Ascending aorta (tissue), 2 donors: Measurements from ENCODE around the gene SLC26A4. TPM values are rescaled to one million over a fixed set of nuclear protein-coding genes. Genes with fewer than 3 reads are reported as not detected.

Experiments used
- DNase-seq, 2 donors: peaks; one replicate each; pipeline ENCODE4 v3.0.0-alpha.2; 2019; ENCODE audit warnings: low spot score in 2 of 2
- H3K27ac ChIP-seq, 2 donors: fragments of 200-600 bp; sonication (generic); one replicate each; pipeline ENCODE4 v1.5.1; 2016 to 2017; ENCODE audit warnings: mild to moderate bottlenecking in 1 of 2
- H3K27me3 ChIP-seq: fragments of 200-600 bp; sonication (generic); one replicate; pipeline ENCODE4 v1.5.1; 2017
- H3K36me3 ChIP-seq, 2 donors: fragments of 200-600 bp; sonication (generic); one replicate each; pipeline ENCODE4 v1.5.1; 2016
- H3K4me1 ChIP-seq, 2 donors: fragments of 200-600 bp; sonication (generic); one replicate each; pipeline ENCODE4 v1.5.1; 2016 to 2017; ENCODE audit warnings: mild to moderate bottlenecking in 1 of 2
- H3K4me3 ChIP-seq, 2 donors: fragments of 200-600 bp; sonication (generic); one replicate each; pipeline ENCODE4 v1.5.1; 2016 to 2017; ENCODE audit warnings: mild to moderate bottlenecking in 1 of 2
- H3K9me3 ChIP-seq, 2 donors: fragments of 200-600 bp; sonication (generic); one replicate each; pipeline ENCODE4 v1.5.1; 2016
- CTCF ChIP-seq, 3 experiments: fragments of 200-600 bp in 2 of 3; fragments of 450-650 bp in 1 of 3; sonication (generic) in 2 of 3; IDR thresholded peaks; one replicate each; pipeline ENCODE4 v1.5.1; 2016 to 2019; ENCODE audit warnings: antibody characterized with exemption in 3 of 3, mild to moderate bottlenecking in 1 of 3, moderate library complexity in 1 of 3
- intact Hi-C: fragments of 100-400 bp; cut with DNase I; formaldehyde crosslinking; loops from one replicate; pipeline ENCODE4 v1.15.1; 2023
- total RNA-seq: library from RNA; depleted of rRNA; stranded (reverse); fragments of >200 nt; gene quantifications from one replicate; pipeline ENCODE4 v1.1.0, GENCODE V29; 2016

The SLC26A4 gene
- total RNA-seq, 1 donor from 2014 or later: 4.7 TPM

GRCh38 chr7:107643407-107643806 is 17.2 kb upstream of the SLC26A4 start:
- no peaks in the 10 kb centered on the region for H3K4me1 ChIP-seq
- H3K36me3 ChIP-seq: no peaks in the 10 kb centered on the region
- no peaks in the 10 kb centered on the region for H3K9me3 ChIP-seq
- H3K27ac ChIP-seq: no peak overlapping the region
- no peak for DNase-seq
- no peak overlapping the region for H3K4me3 ChIP-seq
- no peak for TF ChIP-seq CTCF (IDR thresholded peaks at IDR 0.05)
- H3K27me3 ChIP-seq: no peaks in the 10 kb centered on the region
- intact Hi-C loops: no loop called here

GRCh38 chr7:107643938-107644308 is 16.7 kb upstream of the SLC26A4 start:
- H3K4me1 ChIP-seq: no peaks in the 10 kb centered on the region
- DNase-seq: no peak
- no peak for TF ChIP-seq CTCF (IDR thresholded peaks at IDR 0.05)
- intact Hi-C loops: no loop called here
- no peak overlapping the region for H3K4me3 ChIP-seq
- H3K27ac ChIP-seq: no peak overlapping the region
- no peaks in the 10 kb centered on the region for H3K27me3 ChIP-seq
- H3K36me3 ChIP-seq: no peaks in the 10 kb centered on the region
- no peaks in the 10 kb centered on the region for H3K9me3 ChIP-seq

DNA sequence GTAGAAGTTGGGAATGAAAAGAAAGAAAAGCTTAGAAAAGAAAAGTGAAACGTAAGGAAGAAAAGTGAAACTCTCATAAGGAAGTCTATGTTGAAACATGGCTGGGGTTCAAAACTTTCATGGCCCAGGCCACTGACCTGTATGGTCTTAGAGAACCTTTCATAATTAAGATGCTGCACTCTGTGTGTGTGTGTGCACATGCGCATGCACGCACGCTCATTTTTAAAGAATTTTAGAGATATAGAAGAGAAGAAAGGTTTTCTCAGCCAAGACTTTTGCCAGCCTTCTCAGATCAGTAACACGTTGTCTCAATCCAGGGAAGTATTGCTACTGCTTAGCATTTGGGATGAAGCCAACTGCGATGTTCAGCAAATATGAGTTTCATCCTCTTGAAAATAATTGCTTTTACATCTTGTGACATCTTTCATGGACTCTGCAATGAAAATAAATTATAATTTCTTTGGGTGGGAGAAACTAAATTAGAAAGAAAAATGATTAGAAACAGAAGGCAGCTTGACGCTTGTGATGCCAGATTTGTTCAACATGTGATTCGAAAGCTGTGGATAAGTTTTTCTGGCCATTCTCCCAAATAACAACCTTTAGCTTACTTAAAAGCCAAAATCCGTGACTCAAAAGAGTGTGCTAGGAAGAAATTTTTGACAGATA is 16.2 kb upstream of the SLC26A4 start:
- Histone ChIP-seq H3K27ac (no peak overlapping the region), H3K4me3 (no peak overlapping the region), H3K4me1 (no peaks in the 10 kb centered on the region), H3K9me3 (no peaks in the 10 kb centered on the region), H3K36me3 (no peaks in the 10 kb centered on the region), H3K27me3 (no peaks in the 10 kb centered on the region)
- DNase-seq: no peak
- intact Hi-C loops: no loop called here
- TF ChIP-seq CTCF (IDR thresholded peaks at IDR 0.05): no peak

DNA sequence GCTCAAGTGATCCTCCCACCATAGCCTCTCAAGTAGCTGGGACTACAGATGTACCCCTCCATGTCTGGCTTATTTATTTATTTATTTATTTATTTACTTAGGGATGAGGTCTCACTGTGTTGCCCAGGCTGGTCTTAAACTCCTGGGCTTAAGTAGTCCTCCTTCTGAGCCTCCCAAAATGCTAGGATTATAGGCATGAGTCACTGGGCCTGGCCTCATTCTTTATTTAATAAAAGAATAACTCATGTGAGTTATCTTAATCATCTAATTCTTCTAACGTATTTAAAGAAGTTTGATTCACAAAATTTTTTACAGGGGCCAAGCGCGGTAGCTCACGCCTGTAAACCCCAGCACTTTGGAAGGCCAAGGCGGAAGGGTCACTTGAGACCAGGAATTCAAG is 8.0 kb upstream of the SLC26A4 start:
- H3K9me3 ChIP-seq: no peaks in the 10 kb centered on the region
- no peaks in the 10 kb centered on the region for H3K27me3 ChIP-seq
- no peak overlapping the region for H3K4me3 ChIP-seq
- DNase-seq: no peak
- intact Hi-C loops: no loop called here
- H3K4me1 ChIP-seq: no peaks in the 10 kb centered on the region
- TF ChIP-seq CTCF (IDR thresholded peaks at IDR 0.05): no peak
- H3K36me3 ChIP-seq: no peaks in the 10 kb centered on the region
- no peak overlapping the region for H3K27ac ChIP-seq

DNA sequence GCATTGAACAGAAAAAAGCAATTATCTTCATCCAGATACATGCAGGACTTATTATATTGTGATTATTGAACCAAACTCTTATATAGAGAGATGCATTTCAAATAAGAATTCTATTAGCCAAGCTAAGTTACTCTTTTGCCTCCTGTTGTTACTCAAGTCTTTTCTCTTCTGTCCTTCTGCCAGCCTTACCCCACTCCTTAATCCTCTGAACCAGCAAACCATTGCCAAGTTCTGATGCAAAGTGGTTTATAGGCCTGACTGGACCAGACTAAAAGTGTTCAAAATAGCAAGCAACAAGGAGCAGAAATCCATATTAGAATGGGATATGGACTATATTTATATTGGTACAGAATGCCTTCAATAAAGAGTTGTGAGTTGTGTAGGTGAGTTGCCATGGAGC is 2.2 kb upstream of the SLC26A4 start:
- H3K27ac ChIP-seq: no peak overlapping the region
- H3K4me3 ChIP-seq: no peak overlapping the region
- H3K4me1 ChIP-seq: peaks cover 9 to 10% of the 10 kb centered on the region in 2 donors
- intact Hi-C loops: no loop called here
- no peaks in the 10 kb centered on the region for H3K36me3 ChIP-seq
- no peaks in the 10 kb centered on the region for H3K9me3 ChIP-seq
- TF ChIP-seq CTCF (IDR thresholded peaks at IDR 0.05): no peak
- DNase-seq: no peak
- H3K27me3 ChIP-seq: no peaks in the 10 kb centered on the region

- H3K27me3 ChIP-seq: no peaks in the 10 kb centered on the region
- H3K4me3 ChIP-seq: no peak overlapping the region
- no peak overlapping the region for H3K27ac ChIP-seq
- H3K4me1 ChIP-seq: peaks cover 9 to 10% of the 10 kb centered on the region in 2 donors
- TF ChIP-seq CTCF (IDR thresholded peaks at IDR 0.05): no peak
- intact Hi-C loops: loop anchor here (5.0 to 10.0 kb wide), 2 partner anchors 77 to 195 kb away; partner anchors contain the start of gene BCAP29
- no peaks in the 10 kb centered on the region for H3K36me3 ChIP-seq
- DNase-seq: no peak
- H3K9me3 ChIP-seq: no peaks in the 10 kb centered on the region
Measured at GRCh38 chr7:107659666-107660065, 962 bp upstream of the SLC26A4 start.
